GM12878 (cell line): ENCODE measurements around the gene CITED1. TPM values are rescaled to one million over a fixed set of nuclear protein-coding genes. Genes with fewer than 3 reads are reported as not detected.

Source experiments
- ATAC-seq: fragments of 200-7000 bp; cut with Tn5 transposase; 3 replicates; pipeline ENCODE4 v1.9.1; 2020; ENCODE audit warnings: mild to moderate bottlenecking, moderate library complexity
- BruUV-seq: library from RNA; stranded (reverse); fragments of 400-500 nt; replicated peaks from 2 replicates; lab custom pipeline; 2021; lab: Mats Ljungman, UMichigan
- CTCF ChIA-PET: fragments of 300-600 bp; sonication (Branson Sonifier 250); formaldehyde crosslinking; extraction: SDS; loops from one replicate; lab custom pipeline; 2021; ENCODE audit warnings: inconsistent platforms; lab: Yijun Ruan, JAX
- POLR2A ChIA-PET: fragments of 350-600 bp; formaldehyde crosslinking; extraction: SDS; loops from one replicate; lab custom pipeline; 2021; ENCODE audit warnings: inconsistent platforms; lab: Charles Lee
- RAD21 ChIA-PET: fragments of 300-600 bp; sonication (Branson Sonifier 250); formaldehyde crosslinking; loops from one replicate; lab custom pipeline; 2023; ENCODE audit warnings: antibody characterized with exemption; ENCODE audit not compliant: unreplicated experiment; lab: Charles Lee
- SMC1A ChIA-PET: fragments of 300-600 bp; sonication (Branson Sonifier 250); formaldehyde crosslinking; loops from one replicate; lab custom pipeline; 2023; ENCODE audit not compliant: unreplicated experiment, uncharacterized antibody; lab: Charles Lee
- DNase-seq: peaks from one replicate; pipeline ENCODE4 v3.0.0-alpha.2; 2011; ENCODE audit warnings: low read depth, low spot score
- FAIRE-seq: peaks from 3 replicates; lab custom pipeline; 2011; peaks lifted over from hg19 to GRCh38; lab: Jason Lieb, UNC
- H2AFZ ChIP-seq: 2 replicates; pipeline ENCODE4 v1.6.0; 2011; ENCODE audit warnings: low read depth, low read length, control low read depth; ENCODE audit not compliant: control insufficient read depth
- H3K27ac ChIP-seq: 2 replicates; pipeline ENCODE4 v1.5.1; 2011; ENCODE audit warnings: control low read depth; ENCODE audit not compliant: control insufficient read depth, insufficient read depth
- H3K27me3 ChIP-seq, 2 experiments: replicated peaks in 1 of 2; 2 replicates each; pipeline versions ENCODE4 v1.6.0 to v1.6.1; 2011; ENCODE audit warnings: low read length in 1 of 2; ENCODE audit not compliant: control insufficient read depth in 2 of 2, insufficient read depth in 2 of 2
- H3K36me3 ChIP-seq, 2 experiments: 2 replicates each; pipeline ENCODE4 v1.5.1; 2011; ENCODE audit warnings: low read length in 1 of 2; ENCODE audit not compliant: control insufficient read depth in 2 of 2, insufficient read depth in 2 of 2
- H3K4me1 ChIP-seq: 2 replicates; pipeline ENCODE4 v1.6.1; 2011; ENCODE audit warnings: mild to moderate bottlenecking, low read length, moderate library complexity, mixed read lengths; ENCODE audit not compliant: control insufficient read depth, insufficient read depth
- H3K4me2 ChIP-seq: 2 replicates; pipeline ENCODE4 v1.6.0; 2011; ENCODE audit warnings: control low read depth; ENCODE audit not compliant: control insufficient read depth, insufficient read depth
- H3K4me3 ChIP-seq: fragments of 200-600 bp; sonication (generic); 2 replicates; pipeline ENCODE4 v1.5.1; 2016
- H3K79me2 ChIP-seq: 2 replicates; pipeline ENCODE4 v1.6.0; 2011; ENCODE audit warnings: low read length; ENCODE audit not compliant: control insufficient read depth, insufficient read depth
- H3K9ac ChIP-seq: 2 replicates; pipeline ENCODE4 v1.8.0; 2011; ENCODE audit warnings: low read length, control low read depth, mixed read lengths; ENCODE audit not compliant: control insufficient read depth, insufficient read depth
- H3K9me3 ChIP-seq: replicated peaks from 3 replicates; pipeline ENCODE4 v1.5.1; 2011; ENCODE audit warnings: mild to moderate bottlenecking, low read length; ENCODE audit not compliant: control insufficient read depth, insufficient read depth
- H4K20me1 ChIP-seq: 2 replicates; pipeline ENCODE4 v1.6.0; 2011; ENCODE audit not compliant: control insufficient read depth, insufficient read depth
- BMI1 ChIP-seq: fragments of 450-650 bp; IDR thresholded peaks from 2 replicates; pipeline ENCODE4 v1.6.1; 2016; ENCODE audit warnings: mild to moderate bottlenecking, moderate library complexity, borderline replicate concordance
- CBFB ChIP-seq: IDR thresholded peaks from 2 replicates; pipeline ENCODE4 v1.6.1; 2016; ENCODE audit warnings: antibody characterized with exemption, low read depth
- FOXK2 ChIP-seq: fragments of 450-650 bp; IDR thresholded peaks from 2 replicates; pipeline ENCODE4 v1.6.1; 2017; ENCODE audit warnings: mild to moderate bottlenecking, moderate library complexity
- FOXM1 ChIP-seq: IDR thresholded peaks from 2 replicates; pipeline ENCODE4 v1.6.1; 2012; ENCODE audit warnings: low read depth, mild to moderate bottlenecking, inconsistent platforms, low read length, moderate library complexity
- HDAC2 ChIP-seq: fragments of 200-600 bp; sonication (generic); IDR thresholded peaks from 2 replicates; pipeline ENCODE4 v1.6.1; 2017
- JUND ChIP-seq: IDR thresholded peaks from 2 replicates; pipeline ENCODE4 v1.6.1; 2012; ENCODE audit warnings: low read depth, mild to moderate bottlenecking, low read length, improper control_type of control experiment, moderate library complexity
- POLR2AphosphoS2 ChIP-seq: IDR thresholded peaks from 2 replicates; pipeline ENCODE4 v1.6.1; 2011; ENCODE audit warnings: low read depth, mild to moderate bottlenecking, low read length, improper control_type of control experiment, moderate library complexity
- RFX5 ChIP-seq: IDR thresholded peaks from 2 replicates; pipeline ENCODE4 v1.6.1; 2011; ENCODE audit warnings: low read depth, low read length, improper control_type of control experiment
- SMC3 ChIP-seq: IDR thresholded peaks from 2 replicates; pipeline ENCODE4 v1.6.1; 2011; ENCODE audit warnings: low read length, improper control_type of control experiment, borderline replicate concordance
- SP1 ChIP-seq: IDR thresholded peaks from one replicate; pipeline ENCODE4 v1.6.1; 2011; ENCODE audit warnings: low read depth, low read length
- TAF1 ChIP-seq: IDR thresholded peaks from 2 replicates; pipeline ENCODE4 v1.6.1; 2011; ENCODE audit warnings: mild to moderate bottlenecking, low read depth, low read length, borderline replicate concordance
- ZBTB11 ChIP-seq: fragments of 450-650 bp; formaldehyde crosslinking; IDR thresholded peaks from 2 replicates; pipeline ENCODE4 v1.5.0; 2022; ENCODE audit warnings: mild to moderate bottlenecking, missing genetic modification characterization
- WGBS: methylation state at CpG from one replicate; pipeline ENCODE4 v1.1.6; 2016; ENCODE audit warnings: low lambda C conversion rate; ENCODE audit not compliant: insufficient replicate concordance, insufficient coverage; ENCODE audit errors: missing lambda C conversion rate; 5-methylcytosine and 5-hydroxymethylcytosine counted together
- in situ Hi-C: fragments of 300-500 bp; cut with MboI; formaldehyde crosslinking; loops from 9 replicates; pipeline ENCODE4 v1.14.3; 2018; ENCODE audit warnings: mixed read lengths
- intact Hi-C: fragments of 100-400 bp; cut with micrococcal nuclease; formaldehyde crosslinking; loops from one replicate; pipeline ENCODE4 v1.14.2; 2022; ENCODE audit not compliant: unreplicated experiment
- polyA plus RNA-seq, 11 experiments: library from polyadenylated mRNA; depleted of rRNA in 4 of 11; unstranded in 6 of 11; stranded (reverse) in 5 of 11; fragments of >200 nt; fragmentation: Nextera tagmentation in 4 of 11; fragmentation: Illumina TruSeq in 1 of 11; extraction: Ambion mirVana in 4 of 11; extraction: Trizol in 1 of 11; gene quantifications; 1 replicate in 1 of 11; 2 replicates in 10 of 11; pipeline versions ENCODE4 v1.2.1 to v1.2.3, GENCODE V29; 2011 to 2016; ENCODE audit warnings: inconsistent platforms in 2 of 11, missing spikeins in 2 of 11, low read depth in 1 of 11
- total RNA-seq, 4 experiments: library from RNA; depleted of rRNA in 3 of 4; stranded (reverse); fragments of >200 nt in 3 of 4; fragmentation: Illumina TruSeq in 1 of 4; extraction: Trizol in 1 of 4; gene quantifications; 2 replicates each; pipeline versions ENCODE4 v1.2.1 to v1.2.3, GENCODE V29; 2013 to 2021
- TF ChIP-seq, protein P1 (sequence below): fragments of 450-650 bp; IDR thresholded peaks from 2 replicates; pipeline ENCODE4 v1.6.1; 2014; ENCODE audit warnings: mild to moderate bottlenecking
- TF ChIP-seq, protein P2 (sequence below): fragments of 450-650 bp; IDR thresholded peaks from 2 replicates; pipeline ENCODE4 v1.6.1; 2017; ENCODE audit warnings: borderline replicate concordance

The CITED1 gene
- total and polyA plus RNA-seq, 10 of the 15 experiments (the other 5 are each of a cell fraction or from before 2014, with no cell fraction given) = 0.56 TPM; not detected in 9

- TF ChIP-seq ZBTB11 (no peak), SP1 (no peak), CBFB (no peak), SMC3 (no peak), BMI1 (no peak)
- TF ChIP-seq, all 136 proteins: peak for 0
Observed at GRCh38 chrX:72305286-72306084, at the start of gene CITED1 (continued).

DNA sequence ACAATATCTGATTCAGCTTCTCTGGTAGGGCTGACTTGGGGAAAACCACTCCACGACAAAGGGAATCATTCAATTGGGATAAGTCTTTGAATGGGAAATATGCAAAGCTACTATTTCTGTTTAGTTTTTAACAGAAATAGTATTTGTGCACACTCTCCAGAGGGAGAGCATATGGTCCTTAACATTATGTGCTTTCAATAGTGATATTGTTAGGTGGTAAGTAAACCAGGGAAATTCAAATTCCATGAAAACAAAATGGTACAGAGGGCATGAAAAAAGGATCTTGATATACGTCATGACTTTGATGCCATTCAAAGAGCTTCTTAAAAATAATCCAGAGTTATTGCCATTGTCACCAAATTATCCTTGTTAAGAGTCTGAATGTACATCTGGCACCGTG is 47.1 kb upstream of the CITED1 start:
- ChIA-PET POLR2A (no interaction called here), RAD21 (no interaction called here), SMC1A (no interaction called here), CTCF (no interaction called here)
- no peaks in the 10 kb centered on the region for H3K27me3 ChIP-seq
- FAIRE-seq (no peak), ATAC-seq (no peak), DNase-seq (no peak)
- no peaks in the 10 kb centered on the region for H3K79me2 ChIP-seq
- no peaks in the 10 kb centered on the region; the same call in 1 of the 2 replicates for H4K20me1 ChIP-seq
- 40% methylated on average over 3 of the region's 3 CpGs for WGBS
- H3K27ac ChIP-seq = no peak overlapping the region
- no peaks in the 10 kb centered on the region for H3K36me3 ChIP-seq
- no peak overlapping the region for H3K9ac ChIP-seq
- BruUV-seq = no TSS peak
- intact Hi-C loops (no loop called here), in situ Hi-C loops (no loop called here)
- no peak overlapping the region for H3K4me3 ChIP-seq
- H3K9me3 ChIP-seq = no peaks in the 10 kb centered on the region
- peaks cover 8% of the 10 kb centered on the region; the same call in 1 of the 2 replicates for H3K4me1 ChIP-seq
- H2AFZ ChIP-seq = no peak overlapping the region
- no peak overlapping the region for H3K4me2 ChIP-seq
- TF ChIP-seq, protein P1, sequence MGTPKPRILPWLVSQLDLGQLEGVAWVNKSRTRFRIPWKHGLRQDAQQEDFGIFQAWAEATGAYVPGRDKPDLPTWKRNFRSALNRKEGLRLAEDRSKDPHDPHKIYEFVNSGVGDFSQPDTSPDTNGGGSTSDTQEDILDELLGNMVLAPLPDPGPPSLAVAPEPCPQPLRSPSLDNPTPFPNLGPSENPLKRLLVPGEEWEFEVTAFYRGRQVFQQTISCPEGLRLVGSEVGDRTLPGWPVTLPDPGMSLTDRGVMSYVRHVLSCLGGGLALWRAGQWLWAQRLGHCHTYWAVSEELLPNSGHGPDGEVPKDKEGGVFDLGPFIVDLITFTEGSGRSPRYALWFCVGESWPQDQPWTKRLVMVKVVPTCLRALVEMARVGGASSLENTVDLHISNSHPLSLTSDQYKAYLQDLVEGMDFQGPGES = no peak
- TF ChIP-seq, protein P2, sequence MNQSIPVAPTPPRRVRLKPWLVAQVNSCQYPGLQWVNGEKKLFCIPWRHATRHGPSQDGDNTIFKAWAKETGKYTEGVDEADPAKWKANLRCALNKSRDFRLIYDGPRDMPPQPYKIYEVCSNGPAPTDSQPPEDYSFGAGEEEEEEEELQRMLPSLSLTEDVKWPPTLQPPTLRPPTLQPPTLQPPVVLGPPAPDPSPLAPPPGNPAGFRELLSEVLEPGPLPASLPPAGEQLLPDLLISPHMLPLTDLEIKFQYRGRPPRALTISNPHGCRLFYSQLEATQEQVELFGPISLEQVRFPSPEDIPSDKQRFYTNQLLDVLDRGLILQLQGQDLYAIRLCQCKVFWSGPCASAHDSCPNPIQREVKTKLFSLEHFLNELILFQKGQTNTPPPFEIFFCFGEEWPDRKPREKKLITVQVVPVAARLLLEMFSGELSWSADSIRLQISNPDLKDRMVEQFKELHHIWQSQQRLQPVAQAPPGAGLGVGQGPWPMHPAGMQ = no peak
- no peak for TF ChIP-seq FOXM1
- no peak for TF ChIP-seq FOXK2
- TF ChIP-seq TAF1 = no peak
- no peak for TF ChIP-seq RFX5
- TF ChIP-seq HDAC2 = no peak
- TF ChIP-seq JUND = no peak
- no peak for TF ChIP-seq POLR2AphosphoS2
